AG04450 (cell line): Measurements from ENCODE around the gene HAT1. TPM values are rescaled to one million over a fixed set of nuclear protein-coding genes. Genes with fewer than 3 reads are reported as not detected.

Experiments
- CTCF ChIA-PET: fragments of 300-600, 350-600 bp; formaldehyde crosslinking; extraction: SDS; loops from one replicate; lab custom pipeline; 2022; ENCODE audit warnings: antibody characterized with exemption, inconsistent platforms; lab: Charles Lee
- POLR2A ChIA-PET: fragments of 350-600 bp; formaldehyde crosslinking; extraction: SDS; loops from one replicate; lab custom pipeline; 2021; ENCODE audit warnings: antibody characterized with exemption, inconsistent platforms; lab: Yijun Ruan, JAX
- DNase-seq: peaks from one replicate; pipeline ENCODE4 v3.0.0-alpha.2; 2011; ENCODE audit warnings: low read depth, low spot score
- H3K27ac ChIP-seq: one replicate; pipeline ENCODE4 v1.5.1; 2012; ENCODE audit warnings: low read depth, low read length, control low read depth
- H3K27me3 ChIP-seq: one replicate; pipeline ENCODE4 v1.6.0; 2012; ENCODE audit warnings: low read length; ENCODE audit not compliant: control insufficient read depth, insufficient read depth
- H3K4me3 ChIP-seq: 2 replicates; pipeline ENCODE4 v1.5.1; 2011; ENCODE audit warnings: mild to moderate bottlenecking, low read depth, low read length, control low read depth
- H3K9me3 ChIP-seq: 2 replicates; pipeline ENCODE4 v1.5.1; 2012; ENCODE audit warnings: low read length; ENCODE audit not compliant: control insufficient read depth, insufficient read depth
- CTCF ChIP-seq: IDR thresholded peaks from 2 replicates; pipeline ENCODE4 v1.5.1; 2011; ENCODE audit warnings: low read depth, low read length, control low read depth, inconsistent platforms
- polyA plus RNA-seq: library from polyadenylated mRNA; depleted of rRNA; stranded (reverse); fragments of >200 nt; gene quantifications from 2 replicates; pipeline ENCODE4 v1.2.3, GENCODE V29; 2011; rRNA removed

The HAT1 gene
- polyA plus RNA-seq, 1 experiment = 56.0 TPM

DNA sequence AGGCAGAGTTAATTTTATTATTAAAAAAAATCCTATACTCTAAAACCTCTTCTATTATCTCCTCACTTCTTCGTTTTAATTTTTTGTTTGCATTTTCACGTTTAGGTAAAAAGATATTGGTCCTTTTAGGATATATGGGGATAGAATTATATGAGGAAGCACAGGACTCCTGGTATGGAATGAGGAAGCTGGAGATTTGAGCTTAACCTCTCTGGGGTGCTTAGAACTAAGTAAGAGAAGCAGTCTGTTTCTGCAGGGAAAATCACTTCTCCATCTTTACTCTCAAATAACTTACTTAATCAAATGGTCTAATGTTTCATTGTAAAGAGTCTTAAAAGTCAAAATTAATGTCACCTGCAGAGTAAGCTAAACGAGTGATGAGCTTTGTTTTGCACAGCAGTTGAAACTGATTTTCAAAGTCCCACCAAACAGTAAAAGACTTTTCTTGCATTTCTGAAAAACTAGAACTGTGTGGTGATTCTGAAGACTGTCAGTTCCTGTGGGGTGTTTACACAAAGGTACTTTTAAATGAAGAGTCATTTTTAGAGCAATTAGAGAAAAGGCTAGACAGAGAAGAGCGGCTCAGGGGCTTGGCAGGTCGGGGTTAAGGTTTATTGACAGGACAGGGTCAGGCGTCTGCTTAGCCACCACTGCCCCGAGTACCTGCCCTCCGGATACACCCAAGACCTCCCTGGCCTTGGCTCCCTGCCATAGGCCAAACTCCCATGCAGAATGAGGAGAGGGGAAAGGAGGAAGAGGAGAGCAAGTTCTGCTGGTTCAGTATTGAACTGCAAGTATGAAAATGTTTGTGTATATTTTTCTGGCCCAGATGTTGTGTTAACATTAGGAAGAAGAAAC is 99.0 kb downstream of the HAT1 start:
- H3K27ac ChIP-seq = no peak overlapping the region
- no peaks in the 10 kb centered on the region for H3K27me3 ChIP-seq
- POLR2A ChIA-PET = no interaction called here

DNA sequence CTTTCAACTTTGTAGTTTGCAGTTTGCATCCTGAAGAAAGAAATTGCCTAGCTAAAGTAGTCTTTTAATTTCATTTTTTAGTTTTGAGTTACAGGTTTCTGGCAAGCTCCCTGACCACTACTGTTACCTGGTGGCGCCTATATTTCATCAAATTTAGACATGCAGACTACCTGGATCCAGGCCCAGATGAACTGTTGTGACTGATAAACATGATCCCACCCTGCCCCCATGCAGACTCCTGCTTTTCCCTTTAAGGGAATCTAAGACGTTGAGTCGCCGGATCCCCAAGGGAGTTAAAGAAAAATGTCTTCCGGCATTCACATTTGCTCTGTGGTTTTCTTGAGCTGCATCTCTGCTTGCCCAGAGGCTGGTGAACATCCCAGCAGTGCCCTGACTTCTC is 99.7 kb downstream of the HAT1 start:
- no peak for TF ChIP-seq CTCF
- DNase-seq = no peak
- Histone ChIP-seq H3K27ac (no peak overlapping the region), H3K4me3 (peak overlapping the region; percentile 20; the same call in 1 of the 2 replicates), H3K27me3 (no peaks in the 10 kb centered on the region), H3K9me3 (no peaks in the 10 kb centered on the region)
- ChIA-PET POLR2A (interaction anchor here (1.5 kb wide), 1 partner anchor 30 kb away, joined by 4 read pairs; no protein-coding TSS in a partner anchor), CTCF (interaction anchor here (0.6 to 0.8 kb wide), 2 partner anchors 15 to 105 kb away, joined by 3 to 4 read pairs; no protein-coding TSS in a partner anchor)

More for the DNA sequence above, 99.0 kb downstream of the HAT1 start:
- 0 out of 2 replicates have a peak, but pooled peaks have one; percentile 7 for TF ChIP-seq CTCF
- no peak overlapping the region for H3K4me3 ChIP-seq
- H3K9me3 ChIP-seq = no peaks in the 10 kb centered on the region
- no peak for DNase-seq
- CTCF ChIA-PET = no interaction called here

DNA sequence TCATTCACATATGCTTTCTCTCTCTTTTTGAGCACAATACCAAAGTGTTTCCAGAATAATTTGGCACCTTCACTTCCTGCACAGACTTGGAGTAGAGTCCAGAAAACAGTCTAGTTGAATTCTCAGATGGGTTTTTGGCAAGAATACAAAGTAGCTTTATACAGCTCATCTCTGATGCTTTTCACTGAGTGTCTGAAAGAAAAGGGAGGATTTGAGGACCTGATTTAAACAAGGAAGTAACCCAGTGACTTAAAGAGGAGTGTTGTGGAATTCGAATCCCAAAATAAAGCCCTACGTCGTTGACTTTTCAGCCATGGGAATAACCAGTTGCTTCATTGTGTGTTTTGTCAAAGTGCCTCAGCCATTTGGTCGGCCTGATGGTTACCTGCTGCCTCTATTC is 109.3 kb downstream of the HAT1 start:
- CTCF ChIA-PET = no interaction called here
- H3K4me3 ChIP-seq = no peak overlapping the region
- no peaks in the 10 kb centered on the region for H3K27me3 ChIP-seq
- H3K9me3 ChIP-seq = no peaks in the 10 kb centered on the region
- no peak overlapping the region for H3K27ac ChIP-seq
- DNase-seq = no peak
- POLR2A ChIA-PET = no interaction called here
- no peak for TF ChIP-seq CTCF

Other genes with a start within 250 kb of the HAT1 start
- gene DYNC1I2, start 235.0 kb upstream of the HAT1 start, polyA plus RNA-seq = 176 and 228 TPM in 2 replicates
- 23.8 and 27.3 TPM in 2 replicates for gene SLC25A12, start 28.2 kb upstream of the HAT1 start, polyA plus RNA-seq
- 6.2 and 8.3 TPM in 2 replicates for gene METAP1D, start 77.5 kb downstream of the HAT1 start, polyA plus RNA-seq
- 1.9 and 2.2 TPM in 2 replicates for gene DLX1, start 163.0 kb downstream of the HAT1 start, polyA plus RNA-seq
- 0.10 and 0.24 TPM in 2 replicates for gene DLX2, start 180.4 kb downstream of the HAT1 start, polyA plus RNA-seq